GM21723 (cell line): Measurements from ENCODE around the gene IDS.

Source experiments
- ATAC-seq: cut with Tn5 transposase; IDR thresholded peaks from one replicate; pipeline ENCODE4 v1.9.1; 2021; ENCODE audit warnings: mild to moderate bottlenecking, moderate library complexity; ENCODE audit not compliant: unreplicated experiment

IDS gene

DNA sequence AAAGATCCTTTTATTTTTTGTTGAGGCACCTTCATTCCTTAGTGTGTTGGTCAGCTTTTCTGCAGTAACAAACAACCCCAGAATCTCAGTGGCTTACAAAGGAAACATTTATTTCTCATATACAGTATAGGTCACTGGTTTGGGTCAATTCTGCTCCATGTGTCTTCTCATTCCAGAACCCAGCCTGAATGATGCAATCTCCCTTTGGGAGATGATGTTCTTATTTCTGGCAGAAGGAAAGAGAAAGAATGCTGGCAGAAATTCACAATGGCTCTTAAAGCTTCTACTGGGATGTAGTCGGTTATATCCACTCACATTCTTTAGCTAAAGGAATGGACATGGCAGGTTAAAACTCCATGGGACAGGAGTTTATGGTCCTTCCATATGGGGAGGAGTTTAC lies 42.3 kb downstream of the IDS start:
- no peak for ATAC-seq

DNA sequence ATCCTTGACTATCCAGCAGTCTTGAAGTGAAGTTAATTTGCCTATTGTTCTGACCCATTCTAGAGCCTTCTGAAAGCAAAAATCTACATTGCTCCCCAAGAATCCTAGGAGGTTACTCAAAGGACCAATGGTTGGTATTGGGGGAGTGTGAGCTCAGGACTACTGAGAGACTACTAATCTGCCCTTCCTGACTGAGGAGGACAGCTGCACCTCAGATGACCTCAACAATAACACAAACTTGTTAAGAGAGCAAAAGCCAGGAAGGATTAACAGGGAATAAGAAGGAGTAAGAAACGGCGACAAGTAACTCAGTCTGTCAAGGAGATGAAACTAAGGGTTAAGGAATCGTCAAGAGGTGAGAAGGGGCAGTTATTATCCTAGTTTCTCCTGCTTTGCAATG lies 43.4 kb downstream of the IDS start:
- no peak for ATAC-seq

DNA sequence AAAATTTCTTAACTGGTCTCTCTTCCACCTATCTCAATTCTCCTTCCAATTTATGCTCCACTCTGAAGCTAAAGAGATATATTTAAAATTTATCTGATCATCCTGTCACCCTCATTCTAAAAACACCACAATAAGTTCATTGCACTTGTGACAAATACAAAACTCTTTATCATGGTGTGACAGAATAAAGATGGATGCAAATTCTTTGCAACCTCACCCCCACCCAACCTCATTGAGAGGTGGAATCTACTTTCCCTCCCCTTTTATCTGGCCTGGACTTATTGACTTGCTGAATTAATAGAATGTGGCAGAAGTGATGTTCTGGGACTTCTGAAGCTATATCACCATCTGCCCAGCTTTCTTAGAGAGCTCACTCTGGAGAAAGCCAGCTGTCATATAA lies 46.5 kb downstream of the IDS start:
- ATAC-seq, result no peak

DNA sequence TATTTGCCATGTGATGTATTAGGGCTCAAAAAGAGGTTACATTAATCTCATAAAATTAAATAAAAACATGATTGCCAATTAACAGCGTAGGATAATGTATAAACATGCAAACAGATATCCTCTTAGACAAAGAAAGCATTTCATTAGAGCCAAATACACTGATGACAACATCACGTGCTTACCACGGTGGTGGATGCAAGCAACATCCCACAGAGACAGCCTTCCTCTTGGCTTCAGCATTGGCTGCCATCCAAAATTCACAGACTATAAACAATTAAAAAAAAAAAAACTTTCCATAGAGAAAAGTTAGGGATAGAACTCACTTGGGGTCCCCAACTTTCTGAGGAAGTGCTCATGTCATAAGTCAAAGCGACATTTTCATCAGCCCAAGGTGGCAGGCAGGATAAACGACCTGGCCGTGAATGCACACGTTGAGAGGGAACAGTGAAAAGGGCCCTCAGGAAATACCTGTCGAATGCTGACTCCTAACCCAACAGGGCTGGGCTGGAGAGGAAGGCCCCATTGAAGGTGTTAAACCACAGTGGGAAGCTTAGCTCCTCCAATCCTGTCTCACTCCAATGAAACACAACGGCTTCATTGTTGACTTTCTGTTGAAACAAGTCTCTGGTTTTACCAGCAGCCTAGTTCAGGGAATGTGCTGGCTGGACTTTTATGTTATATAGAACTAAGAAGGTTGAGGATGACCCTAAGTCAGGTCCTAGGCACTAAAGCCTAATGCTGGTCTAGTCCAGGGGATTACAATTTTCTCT lies 48.4 kb downstream of the IDS start:
- ATAC-seq, result no peak

DNA sequence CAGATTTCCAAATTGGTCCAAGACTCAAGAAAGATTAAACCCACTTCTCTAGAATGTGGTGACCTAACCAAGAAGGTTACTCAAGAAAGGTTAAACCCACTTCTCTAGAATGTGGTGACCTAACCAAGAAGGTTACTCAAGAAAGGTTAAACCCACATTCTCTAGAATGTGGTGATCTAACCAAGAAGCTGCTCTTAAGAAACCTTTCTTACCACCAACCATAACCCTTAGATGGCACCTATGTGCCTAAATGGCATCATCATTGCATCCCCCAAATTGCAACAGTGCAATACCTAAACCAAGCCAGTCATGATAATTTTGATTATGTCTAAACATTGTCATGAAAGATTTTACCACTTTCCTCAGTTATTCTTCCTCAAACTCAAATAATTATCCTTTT lies 49.2 kb downstream of the IDS start:
- no peak for ATAC-seq

DNA sequence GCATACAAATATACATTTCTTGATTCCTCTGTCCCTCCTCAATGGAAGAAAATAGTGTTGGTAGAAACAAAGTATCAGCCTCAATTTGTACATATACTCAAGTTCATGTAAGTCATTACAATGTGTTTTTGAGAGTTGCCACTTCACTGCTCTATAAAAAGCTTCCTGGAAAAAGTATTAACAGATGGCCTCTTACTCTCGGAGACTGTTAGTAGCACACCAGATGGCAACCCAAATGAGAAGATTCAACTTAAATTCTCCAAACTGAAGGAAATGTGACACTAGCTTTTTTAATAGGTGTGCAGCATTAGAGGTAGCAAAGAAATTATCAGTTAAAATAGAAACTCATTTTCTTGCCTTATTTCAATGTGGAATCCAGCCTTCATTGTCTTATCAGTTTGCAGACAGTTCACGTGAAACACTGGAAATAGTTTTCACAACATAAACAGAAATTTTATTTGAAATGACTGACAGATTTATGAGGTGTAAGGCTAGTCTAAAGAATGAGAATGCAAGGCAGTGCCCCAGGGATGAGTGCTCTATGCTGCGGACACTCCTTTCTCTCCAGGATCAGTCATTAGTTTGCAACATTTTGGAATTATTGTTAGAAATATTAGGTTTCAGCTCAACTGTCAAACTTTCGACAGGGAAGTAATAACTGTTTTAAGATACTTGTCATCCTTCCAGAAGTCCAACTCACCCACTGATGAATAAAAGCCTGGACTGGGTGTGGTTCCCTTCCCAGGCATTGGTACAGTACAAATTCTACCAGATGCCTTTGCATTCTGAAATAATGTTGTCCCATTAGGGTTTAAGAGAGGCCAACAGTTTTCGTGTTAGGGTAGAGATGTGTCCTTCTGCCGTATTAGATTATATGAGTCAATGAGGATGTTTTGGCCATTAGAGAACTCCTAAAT lies 50.9 kb downstream of the IDS start:
- ATAC-seq, result no peak

DNA sequence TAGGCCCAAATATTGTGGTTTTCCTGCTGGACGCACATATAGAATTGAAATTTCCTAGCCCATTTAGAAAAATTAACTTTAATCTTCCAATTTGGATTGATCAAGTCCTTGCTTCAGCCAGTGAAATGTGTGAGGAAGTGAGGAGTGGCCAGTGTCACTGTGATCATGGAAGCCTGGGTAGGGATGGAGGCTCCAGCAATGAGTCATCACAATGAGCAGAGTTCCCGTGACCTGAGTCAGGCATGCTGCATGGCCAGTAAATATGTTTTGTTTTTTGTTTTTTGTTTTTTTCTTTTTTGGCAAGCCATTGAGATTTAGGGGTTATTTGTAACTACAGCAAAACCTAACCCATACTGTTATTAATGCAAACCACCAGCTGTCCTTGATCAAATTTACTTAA lies 52.1 kb downstream of the IDS start:
- no peak for ATAC-seq

DNA sequence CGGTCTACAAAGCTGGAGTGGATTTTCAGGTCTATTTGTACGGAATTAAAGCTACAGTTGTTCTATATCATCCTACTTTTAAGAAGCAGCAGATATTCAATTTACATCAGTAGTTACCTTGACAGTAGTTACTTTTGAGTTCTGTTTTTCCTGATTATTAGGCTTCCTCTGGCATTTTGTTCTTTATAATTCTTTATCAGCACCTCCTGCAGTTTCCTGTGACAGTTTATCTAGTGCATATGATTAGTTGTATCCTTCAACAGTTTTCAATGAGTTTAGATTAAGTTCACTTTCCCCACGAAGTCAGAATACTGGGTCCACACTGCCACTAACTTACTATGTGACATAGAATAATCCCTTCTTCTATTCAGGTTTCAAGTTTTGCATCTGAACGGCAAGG lies 71.7 kb downstream of the IDS start:
- ATAC-seq, result no peak

DNA sequence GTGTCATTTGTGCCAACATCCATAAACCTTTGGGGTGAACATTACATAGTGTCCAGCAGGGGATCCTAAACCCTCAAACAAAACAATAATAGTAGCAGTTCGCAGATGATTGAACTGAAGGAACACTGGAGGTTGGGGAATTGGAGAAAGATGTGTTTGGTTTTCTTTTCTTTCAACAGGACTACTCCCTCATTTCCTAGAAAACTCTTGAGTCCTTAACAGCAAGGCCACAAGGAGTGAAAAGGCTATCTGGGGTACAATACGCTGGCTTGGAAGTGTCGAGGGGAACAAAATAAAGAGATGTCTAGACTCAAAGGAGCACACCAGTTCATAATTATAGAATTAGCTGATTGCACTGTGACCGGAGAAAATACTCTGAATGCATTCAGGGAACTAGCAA lies 72.1 kb downstream of the IDS start:
- no peak for ATAC-seq
